ENCODE measurements around the gene NUP43.

Gene NUP43

DNA sequence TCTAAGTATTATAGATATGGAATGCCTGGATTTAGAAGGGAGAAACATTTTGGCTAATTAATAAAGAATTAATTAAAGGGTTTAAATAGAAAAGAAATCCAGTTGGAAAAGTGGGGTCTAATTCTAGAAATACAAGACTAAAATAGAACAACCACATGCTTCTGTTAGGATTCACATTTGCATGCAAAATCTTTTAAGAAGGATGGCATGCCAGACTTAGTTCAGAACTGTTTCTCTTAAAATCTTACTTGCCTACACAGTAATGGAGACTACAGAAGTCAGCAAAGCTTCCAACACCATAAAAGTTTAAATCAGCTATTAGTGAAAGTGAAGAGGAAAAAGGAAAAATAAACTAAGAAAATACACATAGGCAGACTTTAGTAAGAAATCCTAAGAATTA is 65.1 kb downstream of the NUP43 start:
- TF ChIP-seq TAF1 (IDR thresholded peaks at IDR 0.05; ENCODE audit: borderline replicate concordance, low read depth, low read length), result no peak
- TF ChIP-seq POLR2A (IDR thresholded peaks at IDR 0.05; ENCODE audit: low read depth, low read length), result no peak
- no peak for TF ChIP-seq POLR2AphosphoS5 (IDR thresholded peaks at IDR 0.05; ENCODE audit: low read depth, low read length)
- DNase-seq (ENCODE audit: insufficient read length), result no peak
- FAIRE-seq, result no peak

- TF ChIP-seq POLR2AphosphoS5 (IDR thresholded peaks at IDR 0.05; ENCODE audit: low read depth, low read length), result no peak
- TF ChIP-seq TAF1 (IDR thresholded peaks at IDR 0.05; ENCODE audit: borderline replicate concordance, low read depth, low read length), result no peak
- TF ChIP-seq POLR2A (IDR thresholded peaks at IDR 0.05; ENCODE audit: low read depth, low read length), result no peak
- DNase-seq (ENCODE audit: insufficient read length) (no peak), FAIRE-seq (no peak)
Observed at GRCh38 chr6:149680503-149680902, 65.8 kb downstream of the NUP43 start.

Measured in GM12892 (cell line).